SU-DHL-6 (cell line): ENCODE data around the gene ANXA2.

Experiments
- H2AFZ ChIP-seq: fragments of 200-600 bp; sonication (generic); 2 replicates; pipeline ENCODE4 v1.6.1; 2014; ENCODE audit warnings: low read depth, mild to moderate bottlenecking, moderate library complexity, mixed read lengths, antibody characterized with exemption, low read length; ENCODE audit not compliant: severe bottlenecking
- H3F3A ChIP-seq: fragments of 200-600 bp; shearing (Covaris generic); 2 replicates; pipeline ENCODE4 v1.6.0; 2016; ENCODE audit warnings: antibody characterized with exemption, mild to moderate bottlenecking; ENCODE audit not compliant: insufficient read depth
- H3K27ac ChIP-seq: fragments of 200-600 bp; sonication (generic); 2 replicates; pipeline ENCODE4 v1.5.1; 2016; ENCODE audit warnings: low read depth, mild to moderate bottlenecking, low read length, moderate library complexity, mixed read lengths
- H3K27me3 ChIP-seq: fragments of 200-600 bp; sonication (generic), shearing (Covaris generic); 2 replicates; pipeline ENCODE4 v1.6.0; 2014; ENCODE audit warnings: mild to moderate bottlenecking, low read length
- H3K36me3 ChIP-seq: fragments of 200-600 bp; sonication (generic); 2 replicates; pipeline ENCODE4 v1.6.1; 2014; ENCODE audit warnings: mild to moderate bottlenecking, low read length, mixed read lengths
- H3K4me2 ChIP-seq: fragments of 300-600, 200-600 bp; shearing (Covaris generic), sonication (generic); 2 replicates; pipeline ENCODE4 v1.6.0; 2014; ENCODE audit warnings: low read length, low read depth, mild to moderate bottlenecking; ENCODE audit not compliant: poor library complexity, severe bottlenecking
- H3K4me3 ChIP-seq: fragments of 200-600 bp; sonication (generic); 2 replicates; pipeline ENCODE4 v1.5.1; 2014; ENCODE audit warnings: antibody characterized with exemption, low read length, mild to moderate bottlenecking, mixed read lengths; ENCODE audit not compliant: insufficient read depth, poor library complexity, severe bottlenecking
- H3K79me2 ChIP-seq: fragments of 200-600 bp; sonication (generic); 2 replicates; pipeline ENCODE4 v1.6.1; 2014; ENCODE audit warnings: mild to moderate bottlenecking, low read length, moderate library complexity; ENCODE audit not compliant: insufficient read depth
- H3K9ac ChIP-seq: fragments of 200-600 bp; sonication (generic); 2 replicates; pipeline ENCODE4 v1.7.0; 2014; ENCODE audit warnings: mild to moderate bottlenecking, low read length
- H3K9me2 ChIP-seq: fragments of 200-600 bp; sonication (generic); replicated peaks from 2 replicates; pipeline ENCODE4 v1.6.1; 2014; ENCODE audit warnings: low read length; ENCODE audit not compliant: insufficient read depth
- H3K9me3 ChIP-seq: fragments of 200-600 bp; sonication (generic); 2 replicates; pipeline ENCODE4 v1.6.1; 2014; ENCODE audit warnings: low read length, mixed read lengths; ENCODE audit not compliant: insufficient read depth
- H4K20me1 ChIP-seq: fragments of 200-600 bp; sonication (generic); 2 replicates; pipeline ENCODE4 v1.6.1; 2014; ENCODE audit warnings: low read depth, mild to moderate bottlenecking, antibody characterized with exemption, low read length, moderate library complexity, mixed read lengths
- CTCF ChIP-seq: fragments of 200-600 bp; sonication (generic); IDR thresholded peaks from one replicate; pipeline ENCODE4 v1.5.1; 2017; ENCODE audit warnings: antibody characterized with exemption, mild to moderate bottlenecking, low read length, moderate library complexity; ENCODE audit not compliant: insufficient read depth, poor library complexity, severe bottlenecking
- EZH2phosphoT487 ChIP-seq: fragments of 200-600 bp; sonication (generic), shearing (Covaris generic); conservative IDR thresholded peaks from 2 replicates; pipeline ENCODE4 v1.6.1; 2018; ENCODE audit warnings: mild to moderate bottlenecking, antibody characterized with exemption, low read length, moderate library complexity, mixed read lengths

ANXA2 gene

GRCh38 chr15:60442031-60442650 is 44.4 kb upstream of the ANXA2 start:
- Histone ChIP-seq H3F3A (no peaks in the 10 kb centered on the region), H2AFZ (no peak overlapping the region), H3K9ac (no peak overlapping the region), H3K4me2 (no peak overlapping the region), H3K27ac (no peak overlapping the region), H4K20me1 (no peaks in the 10 kb centered on the region), H3K9me3 (no peaks in the 10 kb centered on the region), H3K79me2 (no peaks in the 10 kb centered on the region), H3K4me3 (no peak overlapping the region), H3K36me3 (peaks cover 3% of the 10 kb centered on the region; the same call in 1 of the 2 replicates), H3K27me3 (no peaks in the 10 kb centered on the region), H3K9me2 (no peaks in the 10 kb centered on the region)
- TF ChIP-seq EZH2phosphoT487 (no peak), CTCF (no peak)

GRCh38 chr15:60441331-60441730 is 43.5 kb upstream of the ANXA2 start:
- H3K27ac ChIP-seq, result no peak overlapping the region
- H3K36me3 ChIP-seq, result no peaks in the 10 kb centered on the region; the same call in 1 of the 2 replicates
- no peaks in the 10 kb centered on the region for H3K9me3 ChIP-seq
- H3K9me2 ChIP-seq, result no peaks in the 10 kb centered on the region
- no peak for TF ChIP-seq CTCF
- TF ChIP-seq EZH2phosphoT487, result no peak
- H3K79me2 ChIP-seq, result no peaks in the 10 kb centered on the region
- no peak overlapping the region for H3K9ac ChIP-seq
- no peak overlapping the region for H3K4me2 ChIP-seq
- H3K27me3 ChIP-seq, result no peaks in the 10 kb centered on the region
- no peaks in the 10 kb centered on the region for H3F3A ChIP-seq
- H3K4me3 ChIP-seq, result no peak overlapping the region
- no peaks in the 10 kb centered on the region for H4K20me1 ChIP-seq
- H2AFZ ChIP-seq, result no peak overlapping the region

GRCh38 chr15:60438646-60439045 is 40.9 kb upstream of the ANXA2 start:
- no peak overlapping the region for H3K9ac ChIP-seq
- no peak overlapping the region for H3K4me2 ChIP-seq
- H4K20me1 ChIP-seq, result no peaks in the 10 kb centered on the region
- H3K9me2 ChIP-seq, result no peaks in the 10 kb centered on the region
- no peaks in the 10 kb centered on the region for H3K27me3 ChIP-seq
- no peaks in the 10 kb centered on the region for H3K79me2 ChIP-seq
- no peak overlapping the region for H3K27ac ChIP-seq
- no peaks in the 10 kb centered on the region for H3K9me3 ChIP-seq
- H2AFZ ChIP-seq, result no peak overlapping the region
- H3K36me3 ChIP-seq, result no peaks in the 10 kb centered on the region; the same call in 1 of the 2 replicates
- no peaks in the 10 kb centered on the region for H3F3A ChIP-seq
- no peak for TF ChIP-seq EZH2phosphoT487
- no peak for TF ChIP-seq CTCF
- no peak overlapping the region for H3K4me3 ChIP-seq
